Ishikawa (cell line): ENCODE measurements around the gene CUL4A.

Experiments
- CEBPB ChIP-seq: IDR thresholded peaks from 2 replicates; pipeline ENCODE4 v1.6.1; 2012
- EGR1 ChIP-seq: IDR thresholded peaks from 2 replicates; pipeline ENCODE4 v1.6.1; 2012
- EP300 ChIP-seq: IDR thresholded peaks from 2 replicates; pipeline ENCODE4 v1.6.1; 2012; ENCODE audit warnings: borderline replicate concordance
- YY1 ChIP-seq: IDR thresholded peaks from 2 replicates; pipeline ENCODE4 v1.6.1; 2012; ENCODE audit warnings: low read depth

DNA sequence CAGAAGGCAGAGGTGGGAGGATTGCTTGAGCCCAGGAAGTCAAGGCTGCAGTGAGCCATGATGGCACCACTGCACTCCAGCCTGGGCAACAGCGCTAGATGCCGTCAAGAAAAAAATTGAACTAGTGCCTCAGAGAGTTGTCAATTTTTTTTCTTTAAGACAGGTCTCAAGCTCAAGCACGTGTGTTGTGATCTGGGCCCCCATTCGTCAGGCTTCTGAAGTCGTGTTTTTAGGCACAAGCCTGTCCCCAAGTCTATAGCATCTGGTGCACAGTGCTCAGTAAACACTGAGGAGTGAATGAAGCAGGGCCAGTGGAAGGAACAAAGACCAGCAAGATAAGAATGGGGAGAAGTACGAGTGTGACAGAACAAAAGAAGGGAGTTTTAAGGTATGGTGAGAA lies 63.9 kb downstream of the CUL4A start:
- TF ChIP-seq YY1 (no peak), EP300 (no peak), EGR1 (no peak), CEBPB (no peak)
